DOHH2 (cell line): ENCODE measurements around the gene PMPCB.

ENCODE experiments used
- CTCF ChIP-seq: fragments of 200-600 bp; sonication (generic); IDR thresholded peaks from one replicate; pipeline ENCODE4 v1.5.1; 2014; ENCODE audit warnings: antibody characterized with exemption, mild to moderate bottlenecking, low read depth, low read length; ENCODE audit not compliant: poor library complexity, severe bottlenecking
- EZH2phosphoT487 ChIP-seq: fragments of 200-600 bp; sonication (generic); IDR thresholded peaks from 2 replicates; pipeline ENCODE4 v1.6.1; 2017; ENCODE audit warnings: borderline replicate concordance, mild to moderate bottlenecking, antibody characterized with exemption, low read length, moderate library complexity, mixed read lengths

- TF ChIP-seq CTCF (no peak), EZH2phosphoT487 (no peak)
Measured at GRCh38 chr7:103297837-103298179, 573 bp downstream of the PMPCB start.
